ENCODE measurements around the gene CANT1.

CANT1 gene

GRCh38 chr17:78995022-78995760, 14.4 kb downstream of the CANT1 start:
- no peak overlapping the region for H3K4me3 ChIP-seq (ENCODE audit: low read length)
- no peak overlapping the region for H3K27ac ChIP-seq (ENCODE audit: low read length)
- peaks cover 19% of the 10 kb centered on the region for H3K36me3 ChIP-seq (ENCODE audit: control insufficient read depth, low read depth, low read length)
- H3K4me1 ChIP-seq (ENCODE audit: control insufficient read depth, low read depth, low read length): no peaks in the 10 kb centered on the region
- no peaks in the 10 kb centered on the region for H3K9me3 ChIP-seq (ENCODE audit: control insufficient read depth, low read depth, low read length)
- peaks cover 3% of the 10 kb centered on the region for H3K27me3 ChIP-seq (ENCODE audit: control insufficient read depth, insufficient read depth, low read length)
- no peak overlapping the region for H3K9ac ChIP-seq (ENCODE audit: low read length)

GRCh38 chr17:78993981-78994671, 15.4 kb downstream of the CANT1 start:
- no peaks in the 10 kb centered on the region for H3K9me3 ChIP-seq (ENCODE audit: control insufficient read depth, low read depth, low read length)
- no peak overlapping the region for H3K4me3 ChIP-seq (ENCODE audit: low read length)
- H3K9ac ChIP-seq (ENCODE audit: low read length): no peak overlapping the region
- H3K36me3 ChIP-seq (ENCODE audit: control insufficient read depth, low read depth, low read length): peaks cover 19% of the 10 kb centered on the region
- no peak overlapping the region for H3K27ac ChIP-seq (ENCODE audit: low read length)
- no peaks in the 10 kb centered on the region for H3K27me3 ChIP-seq (ENCODE audit: control insufficient read depth, insufficient read depth, low read length)
- no peaks in the 10 kb centered on the region for H3K4me1 ChIP-seq (ENCODE audit: control insufficient read depth, low read depth, low read length)

- Histone ChIP-seq H3K36me3 (ENCODE audit: control insufficient read depth, low read depth, low read length) (peaks cover 19% of the 10 kb centered on the region), H3K4me3 (ENCODE audit: low read length) (no peak overlapping the region), H3K27ac (ENCODE audit: low read length) (no peak overlapping the region), H3K9me3 (ENCODE audit: control insufficient read depth, low read depth, low read length) (no peaks in the 10 kb centered on the region), H3K27me3 (ENCODE audit: control insufficient read depth, insufficient read depth, low read length) (no peaks in the 10 kb centered on the region), H3K4me1 (ENCODE audit: control insufficient read depth, low read depth, low read length) (no peaks in the 10 kb centered on the region), H3K9ac (ENCODE audit: low read length) (no peak overlapping the region)
Observed at GRCh38 chr17:78993241-78993956, 16.2 kb downstream of the CANT1 start.

GRCh38 chr17:78992542-78993212, 16.9 kb downstream of the CANT1 start:
- Histone ChIP-seq H3K27ac (ENCODE audit: low read length) (no peak overlapping the region), H3K4me3 (ENCODE audit: low read length) (no peak overlapping the region), H3K9ac (ENCODE audit: low read length) (no peak overlapping the region), H3K27me3 (ENCODE audit: control insufficient read depth, insufficient read depth, low read length) (no peaks in the 10 kb centered on the region), H3K4me1 (ENCODE audit: control insufficient read depth, low read depth, low read length) (no peaks in the 10 kb centered on the region), H3K36me3 (ENCODE audit: control insufficient read depth, low read depth, low read length) (peaks cover 19% of the 10 kb centered on the region), H3K9me3 (ENCODE audit: control insufficient read depth, low read depth, low read length) (no peaks in the 10 kb centered on the region)

- peaks cover 17% of the 10 kb centered on the region for H3K36me3 ChIP-seq (ENCODE audit: control insufficient read depth, low read depth, low read length)
- H3K27ac ChIP-seq (ENCODE audit: low read length): no peak overlapping the region
- H3K27me3 ChIP-seq (ENCODE audit: control insufficient read depth, insufficient read depth, low read length): no peaks in the 10 kb centered on the region
Observed at GRCh38 chr17:78991906-78992532, 17.5 kb downstream of the CANT1 start.

GRCh38 chr17:78991017-78991738, 18.4 kb downstream of the CANT1 start:
- Histone ChIP-seq H3K27me3 (ENCODE audit: control insufficient read depth, insufficient read depth, low read length) (no peaks in the 10 kb centered on the region), H3K4me1 (ENCODE audit: control insufficient read depth, low read depth, low read length) (peaks cover 9% of the 10 kb centered on the region), H3K27ac (ENCODE audit: low read length) (no peak overlapping the region), H3K9me3 (ENCODE audit: control insufficient read depth, low read depth, low read length) (no peaks in the 10 kb centered on the region), H3K36me3 (ENCODE audit: control insufficient read depth, low read depth, low read length) (peaks cover 9% of the 10 kb centered on the region), H3K4me3 (ENCODE audit: low read length) (no peak overlapping the region), H3K9ac (ENCODE audit: low read length) (no peak overlapping the region)

More at GRCh38 chr17:78991906-78992532, 17.5 kb downstream of the CANT1 start:
- Histone ChIP-seq H3K9ac (ENCODE audit: low read length) (no peak overlapping the region), H3K4me1 (ENCODE audit: control insufficient read depth, low read depth, low read length) (peaks cover 1% of the 10 kb centered on the region), H3K9me3 (ENCODE audit: control insufficient read depth, low read depth, low read length) (no peaks in the 10 kb centered on the region), H3K4me3 (ENCODE audit: low read length) (no peak overlapping the region)

GRCh38 chr17:78990349-78991016, 19.1 kb downstream of the CANT1 start:
- no peaks in the 10 kb centered on the region for H3K27me3 ChIP-seq (ENCODE audit: control insufficient read depth, insufficient read depth, low read length)
- H3K9ac ChIP-seq (ENCODE audit: low read length): no peak overlapping the region
- peaks cover 9% of the 10 kb centered on the region for H3K36me3 ChIP-seq (ENCODE audit: control insufficient read depth, low read depth, low read length)
- peaks cover 10% of the 10 kb centered on the region for H3K4me1 ChIP-seq (ENCODE audit: control insufficient read depth, low read depth, low read length)
- H3K4me3 ChIP-seq (ENCODE audit: low read length): no peak overlapping the region
- no peak overlapping the region for H3K27ac ChIP-seq (ENCODE audit: low read length)
- H3K9me3 ChIP-seq (ENCODE audit: control insufficient read depth, low read depth, low read length): no peaks in the 10 kb centered on the region

- H3K9me3 ChIP-seq (ENCODE audit: control insufficient read depth, low read depth, low read length): no peaks in the 10 kb centered on the region
- H3K27ac ChIP-seq (ENCODE audit: low read length): no peak overlapping the region
- H3K9ac ChIP-seq (ENCODE audit: low read length): no peak overlapping the region
- peaks cover 9% of the 10 kb centered on the region for H3K36me3 ChIP-seq (ENCODE audit: control insufficient read depth, low read depth, low read length)
- H3K4me1 ChIP-seq (ENCODE audit: control insufficient read depth, low read depth, low read length): peaks cover 10% of the 10 kb centered on the region
- no peaks in the 10 kb centered on the region for H3K27me3 ChIP-seq (ENCODE audit: control insufficient read depth, insufficient read depth, low read length)
- H3K4me3 ChIP-seq (ENCODE audit: low read length): no peak overlapping the region
Observed at GRCh38 chr17:78988152-78988551, 21.4 kb downstream of the CANT1 start.

- H3K9ac ChIP-seq (ENCODE audit: low read length): peak overlapping the region; percentile 19
- no peak overlapping the region for H3K27ac ChIP-seq (ENCODE audit: low read length)
- H3K4me1 ChIP-seq (ENCODE audit: control insufficient read depth, low read depth, low read length): peaks cover 10% of the 10 kb centered on the region
- H3K4me3 ChIP-seq (ENCODE audit: low read length): no peak overlapping the region
- peaks cover 4% of the 10 kb centered on the region for H3K36me3 ChIP-seq (ENCODE audit: control insufficient read depth, low read depth, low read length)
- no peaks in the 10 kb centered on the region for H3K27me3 ChIP-seq (ENCODE audit: control insufficient read depth, insufficient read depth, low read length)
- no peaks in the 10 kb centered on the region for H3K9me3 ChIP-seq (ENCODE audit: control insufficient read depth, low read depth, low read length)
Observed at GRCh38 chr17:78986649-78987328, 22.8 kb downstream of the CANT1 start.

Measured in iPS-18a (cell line).